ENCODE data around the gene SLC18A3. TPM values are rescaled to one million over a fixed set of nuclear protein-coding genes. Genes with fewer than 3 reads are reported as not detected.

SLC18A3 gene
- total RNA-seq, 1 experiment from 2014 or later = 0.30 TPM

DNA sequence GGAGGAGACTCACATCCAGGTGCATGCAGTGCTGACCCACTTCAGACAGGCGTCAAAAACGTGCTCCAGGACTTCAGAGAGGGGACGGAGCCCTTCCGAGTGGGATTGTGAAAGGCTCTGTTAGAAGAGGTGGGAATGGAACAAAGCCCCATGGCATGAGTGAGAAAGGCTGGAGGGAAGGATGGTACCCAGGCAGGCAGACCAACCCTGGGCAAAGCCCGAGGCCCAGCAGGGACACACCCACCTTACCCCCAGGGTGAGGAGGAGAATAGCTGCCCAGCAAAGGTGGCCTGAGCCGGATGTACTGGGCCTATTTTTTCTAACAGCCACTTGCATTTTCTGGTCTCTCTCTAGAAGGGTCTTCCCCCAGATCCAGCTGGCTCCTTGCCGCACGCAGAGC lies 18.5 kb downstream of the SLC18A3 start:
- no peak for DNase-seq (ENCODE audit: low spot score)
- Histone ChIP-seq H3K36me3 (ENCODE audit: insufficient read depth, low read length, poor library complexity, severe bottlenecking) (no peaks in the 10 kb centered on the region), H3K4me1 (ENCODE audit: insufficient read depth, low read length, poor library complexity, severe bottlenecking) (peaks cover 20% of the 10 kb centered on the region), H3K4me3 (ENCODE audit: low read depth, low read length, poor library complexity, severe bottlenecking) (no peak overlapping the region), H3K27me3 (replicated peaks; ENCODE audit: insufficient read depth, low read depth, low read length, poor library complexity) (peaks cover 7% of the 10 kb centered on the region), H3K27ac (ENCODE audit: low read depth, low read length, poor library complexity, severe bottlenecking) (no peak overlapping the region), H3K9me3 (ENCODE audit: low read depth, low read length, poor library complexity, severe bottlenecking) (no peaks in the 10 kb centered on the region)
- BruUV-seq (replicated peaks) = no TSS peak
- ChIA-PET CTCF (no interaction called here), POLR2A (ENCODE audit: low non-redundant PET) (no interaction called here)
- intact Hi-C loops (cut with micrococcal nuclease; ENCODE audit: unreplicated experiment) = no loop called here
- TF ChIP-seq EZH2 (IDR thresholded peaks at IDR 0.05; ENCODE audit: borderline replicate concordance, low read depth, low read length, poor library complexity, severe bottlenecking) (no peak), CTCF (conservative IDR thresholded peaks at IDR 0.05; ENCODE audit: low read depth, low read length) (no peak)

GRCh38 chr10:49629431-49629881 lies 19.3 kb downstream of the SLC18A3 start:
- no TSS peak for BruUV-seq (replicated peaks)
- peaks cover under 1% of the 10 kb centered on the region for H3K27me3 ChIP-seq (replicated peaks; ENCODE audit: insufficient read depth, low read depth, low read length, poor library complexity)
- H3K9me3 ChIP-seq (ENCODE audit: low read depth, low read length, poor library complexity, severe bottlenecking) = no peaks in the 10 kb centered on the region
- H3K4me3 ChIP-seq (ENCODE audit: low read depth, low read length, poor library complexity, severe bottlenecking) = no peak overlapping the region
- no peaks in the 10 kb centered on the region for H3K36me3 ChIP-seq (ENCODE audit: insufficient read depth, low read length, poor library complexity, severe bottlenecking)
- intact Hi-C loops (cut with micrococcal nuclease; ENCODE audit: unreplicated experiment) = no loop called here
- H3K27ac ChIP-seq (ENCODE audit: low read depth, low read length, poor library complexity, severe bottlenecking) = no peak overlapping the region
- H3K4me1 ChIP-seq (ENCODE audit: insufficient read depth, low read length, poor library complexity, severe bottlenecking) = peaks cover 20% of the 10 kb centered on the region
- TF ChIP-seq EZH2 (IDR thresholded peaks at IDR 0.05; ENCODE audit: borderline replicate concordance, low read depth, low read length, poor library complexity, severe bottlenecking) (no peak), CTCF (conservative IDR thresholded peaks at IDR 0.05; ENCODE audit: low read depth, low read length) (no peak)
- POLR2A ChIA-PET (ENCODE audit: low non-redundant PET) = no interaction called here
- peak; percentile 82 for DNase-seq (ENCODE audit: low spot score)
- CTCF ChIA-PET = no interaction called here

GRCh38 chr10:49631975-49632374 lies 21.9 kb downstream of the SLC18A3 start:
- intact Hi-C loops (cut with micrococcal nuclease; ENCODE audit: unreplicated experiment) = no loop called here
- Histone ChIP-seq H3K36me3 (ENCODE audit: insufficient read depth, low read length, poor library complexity, severe bottlenecking) (no peaks in the 10 kb centered on the region), H3K4me1 (ENCODE audit: insufficient read depth, low read length, poor library complexity, severe bottlenecking) (peaks cover 20% of the 10 kb centered on the region), H3K4me3 (ENCODE audit: low read depth, low read length, poor library complexity, severe bottlenecking) (no peak overlapping the region), H3K9me3 (ENCODE audit: low read depth, low read length, poor library complexity, severe bottlenecking) (no peaks in the 10 kb centered on the region), H3K27ac (ENCODE audit: low read depth, low read length, poor library complexity, severe bottlenecking) (no peak overlapping the region), H3K27me3 (replicated peaks; ENCODE audit: insufficient read depth, low read depth, low read length, poor library complexity) (no peaks in the 10 kb centered on the region)
- CTCF ChIA-PET = no interaction called here
- TF ChIP-seq CTCF (conservative IDR thresholded peaks at IDR 0.05; ENCODE audit: low read depth, low read length) (no peak), EZH2 (IDR thresholded peaks at IDR 0.05; ENCODE audit: borderline replicate concordance, low read depth, low read length, poor library complexity, severe bottlenecking) (no peak)
- DNase-seq (ENCODE audit: low spot score) = no peak
- POLR2A ChIA-PET (ENCODE audit: low non-redundant PET) = no interaction called here
- BruUV-seq (replicated peaks) = no TSS peak

Data from A673 (cell line).